ENCODE measurements around the gene MRO. TPM values are rescaled to one million over a fixed set of nuclear protein-coding genes. Genes with fewer than 3 reads are reported as not detected.

The MRO gene
- polyA plus RNA-seq, 1 of the 3 experiments (the other 2 are of a cell fraction): not detected

- POLR2A ChIA-PET: no interaction called here
- CTCF ChIA-PET: no interaction called here
Measured at GRCh38 chr18:50863840-50864375, 44.1 kb upstream of the MRO start.

GRCh38 chr18:50862401-50862800 lies 42.6 kb upstream of the MRO start:
- Histone ChIP-seq H3K79me2 (ENCODE audit: insufficient read depth) (no peaks in the 10 kb centered on the region), H3K36me3 (replicated peaks in 1 of 2; ENCODE audit: control insufficient read depth in 1 of 2, insufficient read depth in 2 of 2, low read length in 1 of 2) (no peaks in the 10 kb centered on the region), H4K20me1 (ENCODE audit: insufficient read depth) (no peaks in the 10 kb centered on the region), H2AFZ (ENCODE audit: low read depth) (no peak overlapping the region), H3K9me2 (no peaks in the 10 kb centered on the region), H3K9me3 (no peaks in the 10 kb centered on the region), H3K27me3 (ENCODE audit: insufficient read depth) (no peaks in the 10 kb centered on the region), H3F3A (replicated peaks; ENCODE audit: insufficient read depth) (no peaks in the 10 kb centered on the region), H3K9ac (no peak overlapping the region), H3K27ac (ENCODE audit: low read depth in 2 of 2, low read length in 1 of 2) (no peak overlapping the region), H3K4me3 (ENCODE audit: low read depth in 2 of 2, low read length in 1 of 2) (no peak overlapping the region), H3K4me2 (no peak overlapping the region), H3K4me1 (ENCODE audit: control insufficient read depth in 1 of 2, insufficient read depth in 2 of 2, low read depth in 1 of 2, low read length in 1 of 2) (no peaks in the 10 kb centered on the region)
- CTCF ChIA-PET: interaction anchor here (1.3 kb wide), 1 partner anchor 10 kb away, joined by 3 read pairs; no protein-coding TSS in a partner anchor
- DNase-seq: no peak
- POLR2A ChIA-PET: no interaction called here
- WGBS (ENCODE audit: low lambda C conversion rate): 93% methylated on average over 2 of the region's 2 CpGs
- no peak for TF ChIP-seq USF2 (IDR thresholded peaks at IDR 0.05; ENCODE audit: borderline replicate concordance, low read depth, low read length)
- TF ChIP-seq FOXJ3 (CRISPR knock-in tag; IDR thresholded peaks at IDR 0.05): no peak
- TF ChIP-seq TEAD4 (IDR thresholded peaks at IDR 0.05; ENCODE audit: borderline replicate concordance, insufficient read depth): no peak
- no peak for TF ChIP-seq RAD21 (IDR thresholded peaks at IDR 0.05; ENCODE audit: low read length)
- TF ChIP-seq REST (IDR thresholded peaks at IDR 0.05; ENCODE audit: low read depth, low read length): no peak
- TF ChIP-seq EP300 (IDR thresholded peaks at IDR 0.05; ENCODE audit: borderline replicate concordance in 1 of 2, low read depth in 1 of 2, low read length in 1 of 2): no peak
- TF ChIP-seq GATA2 (CRISPR knock-in tag; IDR thresholded peaks at IDR 0.05): no peak
- no peak for TF ChIP-seq EZH2phosphoT487 (IDR thresholded peaks at IDR 0.05; ENCODE audit: borderline replicate concordance, low read depth)
- TF ChIP-seq NRF1 (IDR thresholded peaks at IDR 0.05; ENCODE audit: low read depth, low read length): no peak
- TF ChIP-seq CTCF (IDR thresholded peaks at IDR 0.05): no peak

More at GRCh38 chr18:50863840-50864375, 44.1 kb upstream of the MRO start:
- Histone ChIP-seq H4K20me1 (ENCODE audit: insufficient read depth) (no peaks in the 10 kb centered on the region), H3K36me3 (replicated peaks in 1 of 2; ENCODE audit: control insufficient read depth in 1 of 2, insufficient read depth in 2 of 2, low read length in 1 of 2) (no peaks in the 10 kb centered on the region), H3K9ac (no peak overlapping the region), H3F3A (replicated peaks; ENCODE audit: insufficient read depth) (peaks cover 6% of the 10 kb centered on the region), H3K27me3 (ENCODE audit: insufficient read depth) (no peaks in the 10 kb centered on the region), H3K27ac (ENCODE audit: low read depth in 2 of 2, low read length in 1 of 2) (no peak overlapping the region), H3K9me2 (no peaks in the 10 kb centered on the region), H3K9me3 (no peaks in the 10 kb centered on the region), H3K79me2 (ENCODE audit: insufficient read depth) (no peaks in the 10 kb centered on the region), H3K4me2 (no peak overlapping the region), H3K4me3 (ENCODE audit: low read depth in 2 of 2, low read length in 1 of 2) (no peak overlapping the region), H2AFZ (ENCODE audit: low read depth) (no peak overlapping the region), H3K4me1 (ENCODE audit: control insufficient read depth in 1 of 2, insufficient read depth in 2 of 2, low read depth in 1 of 2, low read length in 1 of 2) (0 out of 4 replicates have a peak, but pooled peaks cover 0 to 3% of the 10 kb centered on the region in 2 experiments)
- TF ChIP-seq EZH2phosphoT487 (IDR thresholded peaks at IDR 0.05; ENCODE audit: borderline replicate concordance, low read depth) (no peak), PBX3 (IDR thresholded peaks at IDR 0.05) (no peak), GATA2 (CRISPR knock-in tag; IDR thresholded peaks at IDR 0.05) (no peak), RCOR1 (IDR thresholded peaks at IDR 0.05; ENCODE audit: low read length) (no peak), RXRA (IDR thresholded peaks at IDR 0.05; ENCODE audit: borderline replicate concordance, low read depth) (no peak), IRF3 (IDR thresholded peaks at IDR 0.05; ENCODE audit: low read depth, low read length) (no peak), MXI1 (IDR thresholded peaks at IDR 0.05; ENCODE audit: low read depth, low read length) (no peak), NFIC (IDR thresholded peaks at IDR 0.05; ENCODE audit: borderline replicate concordance) (no peak), TEAD4 (IDR thresholded peaks at IDR 0.05; ENCODE audit: borderline replicate concordance, insufficient read depth) (no peak)
- 65% methylated on average over 4 of the region's 4 CpGs for WGBS (ENCODE audit: low lambda C conversion rate)
- no peak for DNase-seq

Measured in SK-N-SH (cell line).